MM.1S (cell line): ENCODE results near the gene C19orf25.

Experiments used
- DNase-seq: peaks from one replicate; pipeline ENCODE4 v3.0.0-alpha.2; 2015
- H2AFZ ChIP-seq: fragments of 300-600 bp; sonication (generic); 2 replicates; pipeline ENCODE4 v1.6.0; 2016; ENCODE audit warnings: antibody characterized with exemption, low read length
- H3F3A ChIP-seq: fragments of 300-600 bp; sonication (generic); 2 replicates; pipeline ENCODE4 v1.6.1; 2016; ENCODE audit warnings: mild to moderate bottlenecking, antibody characterized with exemption, low read length, moderate library complexity, mixed read lengths; ENCODE audit not compliant: insufficient read depth
- H3K27ac ChIP-seq: fragments of 300-600 bp; sonication (generic); 2 replicates; pipeline ENCODE4 v1.5.1; 2016; ENCODE audit warnings: mild to moderate bottlenecking, low read length
- H3K27me3 ChIP-seq: fragments of 300-600 bp; sonication (generic); replicated peaks from 2 replicates; pipeline ENCODE4 v1.6.0; 2016; ENCODE audit warnings: low read length; ENCODE audit not compliant: insufficient read depth
- H3K36me3 ChIP-seq: fragments of 300-600 bp; sonication (generic); replicated peaks from 2 replicates; pipeline ENCODE4 v1.6.1; 2016; ENCODE audit warnings: mild to moderate bottlenecking, low read length, mixed read lengths; ENCODE audit not compliant: insufficient read depth
- H3K4me1 ChIP-seq: fragments of 300-600 bp; sonication (generic); 2 replicates; pipeline ENCODE4 v1.6.1; 2016; ENCODE audit warnings: low read length, mixed read lengths
- H3K4me2 ChIP-seq: fragments of 300-600 bp; sonication (generic); 2 replicates; pipeline ENCODE4 v1.6.0; 2016; ENCODE audit warnings: low read depth, low read length
- H3K4me3 ChIP-seq: fragments of 300-600 bp; sonication (generic); 2 replicates; pipeline ENCODE4 v1.5.1; 2016; ENCODE audit warnings: low read length, mixed read lengths
- H3K79me2 ChIP-seq: fragments of 300-600 bp; sonication (generic); 2 replicates; pipeline ENCODE4 v1.6.1; 2016; ENCODE audit warnings: mixed run types, low read length, mixed read lengths
- H3K9ac ChIP-seq: fragments of 300-600 bp; sonication (generic); 2 replicates; pipeline ENCODE4 v1.6.1; 2016; ENCODE audit warnings: low read length, mixed read lengths
- H3K9me2 ChIP-seq: fragments of 300-600 bp; sonication (generic); replicated peaks from 2 replicates; pipeline ENCODE4 v1.6.1; 2016; ENCODE audit warnings: mild to moderate bottlenecking, low read length, mixed read lengths; ENCODE audit not compliant: insufficient read depth
- H3K9me3 ChIP-seq: fragments of 300-600 bp; sonication (generic); replicated peaks from 2 replicates; pipeline ENCODE4 v1.6.1; 2016; ENCODE audit warnings: mild to moderate bottlenecking, low read length, mixed read lengths; ENCODE audit not compliant: insufficient read depth
- H4K20me1 ChIP-seq: fragments of 300-600 bp; sonication (generic); 2 replicates; pipeline ENCODE4 v1.6.1; 2016; ENCODE audit warnings: mild to moderate bottlenecking, low read length, moderate library complexity, mixed read lengths; ENCODE audit not compliant: insufficient read depth
- CTCF ChIP-seq: fragments of 300-600 bp; sonication (generic); IDR thresholded peaks from 2 replicates; pipeline ENCODE4 v1.5.1; 2016; ENCODE audit warnings: antibody characterized with exemption, low read length, mixed read lengths
- EZH2 ChIP-seq: fragments of 300-600 bp; sonication (generic); optimal IDR thresholded peaks from 2 replicates; pipeline ENCODE3; 2017; ENCODE audit warnings: low read depth, mild to moderate bottlenecking, antibody characterized with exemption, low read length, mixed read lengths
- EZH2phosphoT487 ChIP-seq: fragments of 300-600 bp; sonication (generic); IDR thresholded peaks from 2 replicates; pipeline ENCODE4 v1.6.1; 2018; ENCODE audit warnings: antibody characterized with exemption, low read length

Gene C19orf25

GRCh38 chr19:1460033-1460995 is 18.7 kb downstream of the C19orf25 start:
- no peaks in the 10 kb centered on the region for H4K20me1 ChIP-seq
- no peak overlapping the region for H2AFZ ChIP-seq
- TF ChIP-seq EZH2 (no peak), CTCF (no peak), EZH2phosphoT487 (no peak)
- H3F3A ChIP-seq = peaks cover 6% of the 10 kb centered on the region
- DNase-seq = no peak
- H3K4me3 ChIP-seq = no peak overlapping the region
- H3K4me2 ChIP-seq = no peak overlapping the region
- 0 out of 2 replicates have a peak, but pooled peaks cover 7% of the 10 kb centered on the region for H3K4me1 ChIP-seq
- no peak overlapping the region for H3K27ac ChIP-seq
- peaks cover 16% of the 10 kb centered on the region; the same call in 1 of the 2 replicates for H3K27me3 ChIP-seq
- no peaks in the 10 kb centered on the region for H3K9me2 ChIP-seq
- no peaks in the 10 kb centered on the region for H3K36me3 ChIP-seq
- H3K79me2 ChIP-seq = no peaks in the 10 kb centered on the region
- no peaks in the 10 kb centered on the region for H3K9me3 ChIP-seq
- no peak overlapping the region for H3K9ac ChIP-seq

GRCh38 chr19:1459479-1459878 is 19.5 kb downstream of the C19orf25 start:
- no peaks in the 10 kb centered on the region for H4K20me1 ChIP-seq
- no peak overlapping the region for H3K4me3 ChIP-seq
- no peak for TF ChIP-seq CTCF
- TF ChIP-seq EZH2phosphoT487 = no peak
- TF ChIP-seq EZH2 = no peak
- H3F3A ChIP-seq = peaks cover 12% of the 10 kb centered on the region
- no peak overlapping the region for H2AFZ ChIP-seq
- H3K9me2 ChIP-seq = no peaks in the 10 kb centered on the region
- H3K4me2 ChIP-seq = no peak overlapping the region
- H3K9me3 ChIP-seq = no peaks in the 10 kb centered on the region
- H3K79me2 ChIP-seq = no peaks in the 10 kb centered on the region
- peaks cover 16% of the 10 kb centered on the region; the same call in 1 of the 2 replicates for H3K27me3 ChIP-seq
- DNase-seq = no peak
- H3K36me3 ChIP-seq = no peaks in the 10 kb centered on the region
- peaks cover 13% of the 10 kb centered on the region; the same call in 1 of the 2 replicates for H3K4me1 ChIP-seq
- H3K9ac ChIP-seq = no peak overlapping the region
- H3K27ac ChIP-seq = no peak overlapping the region

GRCh38 chr19:1457892-1458291 is 21.1 kb downstream of the C19orf25 start:
- Histone ChIP-seq H3K9me2 (no peaks in the 10 kb centered on the region), H3K9ac (no peak overlapping the region), H3K27me3 (peaks cover 32% of the 10 kb centered on the region), H3K36me3 (no peaks in the 10 kb centered on the region), H3F3A (peaks cover 12% of the 10 kb centered on the region), H4K20me1 (no peaks in the 10 kb centered on the region), H3K4me3 (no peak overlapping the region), H3K9me3 (no peaks in the 10 kb centered on the region), H3K4me1 (peaks cover 13% of the 10 kb centered on the region; the same call in 1 of the 2 replicates), H2AFZ (no peak overlapping the region), H3K27ac (no peak overlapping the region), H3K79me2 (no peaks in the 10 kb centered on the region), H3K4me2 (no peak overlapping the region)
- no peak for DNase-seq
- TF ChIP-seq EZH2phosphoT487 = no peak
- TF ChIP-seq EZH2 = no peak
- no peak for TF ChIP-seq CTCF
